Dermis microvascular lymphatic vessel endothelial cell (primary cell): Measurements from ENCODE around the gene FABP6. TPM values are rescaled to one million over a fixed set of nuclear protein-coding genes. Genes with fewer than 3 reads are reported as not detected.
"Not testable (repeated sequence)": the region's sequence is repeated elsewhere in the genome, so short reads cannot be mapped to it uniquely, and the experiment has no call there.

ENCODE experiments used
- DNase-seq, 2 donors: peaks; one replicate each; pipeline versions ENCODE4 v3.0.0 to v3.0.0-alpha.2; 2010; ENCODE audit warnings: low read depth in 2 of 2
- total RNA-seq: library from RNA; depleted of rRNA; stranded (reverse); fragments of >200 nt; gene quantifications from 2 replicates; pipeline ENCODE4 v1.2.1, GENCODE V29; 2014

FABP6 gene
- total RNA-seq, 1 donor from 2014 or later, result not detected

DNA sequence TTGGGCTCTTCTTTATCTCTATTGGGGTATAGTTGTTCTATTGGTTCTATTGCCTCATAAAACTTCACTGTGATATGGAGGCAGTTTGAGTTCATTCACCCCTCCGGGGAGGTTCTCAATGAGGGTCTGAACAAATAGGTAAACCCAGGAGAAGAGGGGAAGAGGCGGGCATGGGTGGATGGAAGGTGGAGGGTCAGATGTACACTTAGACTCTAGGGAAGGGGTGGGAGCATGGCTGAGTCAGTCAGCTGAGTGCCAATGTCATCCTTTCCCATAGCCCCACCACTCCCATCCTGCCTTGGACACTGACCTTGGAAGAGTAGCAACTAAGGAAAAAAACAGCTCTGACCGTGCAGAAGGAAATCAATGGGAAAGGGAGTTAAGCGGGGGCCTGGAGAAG lies 9.9 kb upstream of the FABP6 start:
- no peak for DNase-seq

DNA sequence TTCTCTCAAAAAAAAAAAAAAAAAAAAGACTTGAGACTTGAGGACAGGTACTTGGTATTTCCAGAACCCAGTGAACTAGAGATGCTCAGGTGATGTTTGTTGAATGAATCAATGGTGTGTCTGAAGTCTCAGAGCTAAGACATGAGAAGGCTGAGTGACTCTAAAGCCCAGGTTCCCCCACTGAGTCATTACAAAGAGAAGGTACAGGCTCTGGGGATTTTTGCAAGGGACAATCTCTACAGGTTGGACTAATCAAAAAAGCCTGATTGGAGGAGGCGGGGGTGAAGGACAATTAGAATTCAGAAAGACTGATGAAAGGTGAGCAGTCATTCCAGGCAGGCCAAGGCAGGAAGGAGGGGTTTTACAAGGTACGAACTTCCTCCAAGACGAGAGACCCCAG lies 8.2 kb upstream of the FABP6 start:
- no peak for DNase-seq

GRCh38 chr5:160227012-160227411 lies 2.3 kb upstream of the FABP6 start:
- DNase-seq, result no peak

DNA sequence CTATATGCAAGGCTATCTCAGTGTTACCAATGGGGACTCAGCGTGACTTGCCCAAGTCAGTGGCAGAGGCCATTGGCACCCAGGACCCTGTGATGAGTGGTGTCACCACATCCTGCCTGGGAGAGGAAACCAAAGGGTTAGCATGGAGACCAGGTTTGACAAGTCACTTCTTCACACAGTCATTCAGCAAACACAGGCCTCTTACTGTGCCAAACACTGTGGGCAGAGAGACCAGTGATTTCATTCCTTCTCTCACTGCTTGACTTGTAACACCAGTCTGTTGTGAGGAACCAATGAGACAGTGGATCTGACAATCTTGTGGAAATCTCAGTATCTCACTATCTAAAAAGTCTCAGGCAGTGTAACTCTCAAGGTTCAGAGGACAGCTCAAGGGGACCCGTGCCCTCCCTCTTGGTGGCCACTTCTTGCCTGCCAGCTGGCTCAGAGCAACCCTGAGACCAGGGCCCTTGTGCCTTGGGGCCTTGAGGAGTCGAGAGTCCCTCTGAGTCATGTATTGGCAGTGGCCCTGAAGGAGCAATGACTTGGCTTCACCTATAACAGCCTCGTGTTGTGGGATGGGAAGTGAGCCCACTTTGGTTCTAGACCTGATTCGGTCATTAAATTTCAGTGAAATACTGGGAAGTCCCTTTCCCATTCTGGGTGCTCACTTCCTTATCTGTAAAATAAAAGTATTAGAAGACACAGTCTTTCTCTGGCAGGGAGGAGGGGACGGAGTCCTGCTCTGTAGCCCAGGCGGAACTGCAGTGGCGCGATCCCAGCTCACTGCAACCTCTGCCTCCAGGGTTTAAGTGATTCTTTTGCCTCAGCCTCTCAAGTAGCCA lies 1.6 kb downstream of the FABP6 start:
- no peak for DNase-seq

DNA sequence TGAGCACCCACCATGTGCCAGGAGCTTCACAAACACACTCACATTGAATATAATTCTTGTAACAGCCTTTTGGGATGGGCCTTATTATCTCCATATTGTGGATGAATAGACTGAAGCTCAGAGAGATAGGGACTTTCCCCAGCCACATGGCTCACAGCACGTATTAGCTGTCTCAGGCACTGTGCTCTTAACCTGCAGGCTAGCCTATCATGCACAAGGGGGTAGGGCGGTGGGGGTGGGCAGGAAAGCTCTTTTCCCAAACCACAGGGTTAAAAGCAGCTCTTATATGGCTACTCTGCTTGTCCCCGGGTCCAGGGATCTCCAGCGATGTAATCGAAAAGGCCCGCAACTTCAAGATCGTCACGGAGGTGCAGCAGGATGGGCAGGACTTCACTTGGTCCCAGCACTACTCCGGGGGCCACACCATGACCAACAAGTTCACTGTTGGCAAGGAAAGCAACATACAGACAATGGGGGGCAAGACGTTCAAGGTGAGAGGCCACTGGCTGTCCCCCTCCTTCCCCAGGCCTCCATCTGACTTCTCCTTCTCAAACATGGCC lies 2.6 kb downstream of the FABP6 start:
- DNase-seq, result no peak

DNA sequence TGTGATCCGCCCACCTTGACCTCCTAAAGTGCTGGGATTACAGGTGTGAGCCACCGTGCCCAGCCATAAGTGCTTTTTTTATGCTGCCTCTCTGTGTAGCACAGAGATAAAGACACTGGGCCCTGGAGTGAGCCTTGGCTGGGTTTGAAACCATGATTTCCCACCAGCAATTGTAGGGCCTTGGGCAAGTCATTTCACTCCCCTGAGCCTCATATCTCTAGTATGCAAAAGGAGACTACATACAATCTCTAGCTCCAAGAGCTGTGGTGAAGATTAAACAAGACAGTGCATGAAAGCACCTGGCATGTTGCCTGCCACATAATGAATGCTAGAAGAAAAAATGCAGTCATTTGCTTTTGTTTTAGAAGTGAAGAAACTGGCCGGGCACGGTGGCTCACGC lies 3.9 kb downstream of the FABP6 start:
- DNase-seq, result no peak

DNA sequence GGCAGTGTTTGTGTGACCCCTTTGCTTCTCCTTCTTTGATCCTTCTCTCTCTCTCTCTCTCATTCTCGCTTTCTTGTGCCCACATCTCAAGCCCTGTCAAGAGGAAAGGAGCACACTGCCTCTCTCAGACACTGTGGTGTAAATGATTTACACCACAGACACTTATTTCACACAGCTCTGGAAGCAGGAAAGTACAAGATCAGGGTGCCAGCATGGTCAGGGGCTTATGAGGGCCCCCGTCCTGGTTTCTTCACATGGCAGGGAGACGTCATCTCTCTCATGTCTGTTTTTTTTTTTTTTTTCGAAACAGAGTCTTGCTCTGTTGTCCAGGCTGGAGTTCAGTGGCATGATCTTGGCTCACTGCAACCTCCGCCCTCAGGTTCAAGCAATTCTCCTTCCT lies 6.4 kb downstream of the FABP6 start:
- DNase-seq, result no peak

DNA sequence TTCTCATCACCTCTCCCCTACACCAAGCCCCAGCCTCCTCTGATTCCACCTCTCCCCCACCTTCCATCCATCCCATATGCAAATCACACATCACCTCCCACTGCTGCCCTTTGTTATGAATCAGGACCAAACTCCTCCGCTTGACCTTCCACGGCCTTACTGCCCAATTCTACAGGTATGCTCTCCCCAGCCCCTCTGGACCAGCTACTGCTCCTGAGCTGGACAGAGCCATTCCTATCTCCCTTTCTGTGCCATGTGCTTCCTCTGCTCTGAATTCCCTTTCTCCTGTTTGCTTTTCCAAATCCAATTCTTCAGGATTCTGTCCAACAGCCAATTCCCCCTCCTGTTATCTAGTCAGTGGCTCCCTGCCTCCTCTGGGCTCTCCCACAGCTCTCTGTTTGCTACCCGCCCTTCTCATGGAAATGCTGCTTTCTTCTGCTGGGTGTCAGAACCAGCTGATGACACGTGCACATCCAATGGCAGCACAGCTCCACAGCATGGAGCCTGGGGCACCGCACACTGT lies 8.3 kb downstream of the FABP6 start:
- DNase-seq, result no peak

DNA sequence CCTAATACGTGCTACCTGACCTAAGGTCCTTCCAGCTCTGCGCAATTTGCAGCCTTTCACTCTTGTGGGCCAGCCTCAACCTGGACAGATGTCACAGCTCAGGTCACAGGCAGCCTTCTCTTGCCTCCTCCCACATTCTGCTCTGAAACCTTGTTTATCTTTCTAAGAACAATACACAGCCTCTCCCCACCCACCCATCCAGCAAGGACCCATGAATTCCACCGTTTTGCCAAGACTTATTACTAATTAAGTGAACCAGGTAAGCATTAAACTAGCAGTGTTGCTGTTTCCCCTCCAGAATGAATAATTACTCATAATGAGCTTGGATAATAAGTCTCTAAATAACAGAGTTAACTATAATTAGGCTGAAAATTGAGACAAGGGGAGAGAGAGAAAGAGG lies 11.0 kb downstream of the FABP6 start:
- no peak for DNase-seq

GRCh38 chr5:160242145-160242544 lies 12.8 kb downstream of the FABP6 start:
- DNase-seq, result no peak

DNA sequence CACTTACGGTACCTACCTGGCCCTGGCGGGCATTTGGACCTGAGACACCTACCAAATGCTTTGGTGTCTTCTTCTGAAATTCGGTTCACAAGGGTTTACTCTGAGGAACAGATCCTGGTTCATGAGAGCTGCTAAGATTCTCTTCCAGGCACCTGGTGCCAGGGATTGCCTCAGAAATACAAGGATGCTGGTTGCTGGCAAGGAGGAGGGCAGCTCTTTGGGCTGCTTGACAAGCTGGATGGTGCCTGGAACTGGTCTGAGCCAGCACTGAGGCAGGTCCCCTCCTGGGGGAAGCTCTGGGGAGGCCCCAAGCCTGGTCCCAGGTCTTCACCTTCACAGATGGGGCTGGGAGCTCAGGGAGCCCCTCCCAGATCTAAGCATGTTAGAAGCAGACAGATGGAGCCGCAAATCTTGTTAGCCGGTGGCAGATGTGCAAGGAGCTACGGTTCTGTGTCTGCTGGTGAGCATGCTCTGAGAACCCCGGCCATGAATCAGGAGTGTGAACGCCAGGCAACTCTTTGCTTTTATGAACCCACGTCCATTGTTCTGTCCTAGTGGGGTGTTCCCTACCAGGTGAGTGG lies 16.3 kb downstream of the FABP6 start:
- no peak for DNase-seq

DNA sequence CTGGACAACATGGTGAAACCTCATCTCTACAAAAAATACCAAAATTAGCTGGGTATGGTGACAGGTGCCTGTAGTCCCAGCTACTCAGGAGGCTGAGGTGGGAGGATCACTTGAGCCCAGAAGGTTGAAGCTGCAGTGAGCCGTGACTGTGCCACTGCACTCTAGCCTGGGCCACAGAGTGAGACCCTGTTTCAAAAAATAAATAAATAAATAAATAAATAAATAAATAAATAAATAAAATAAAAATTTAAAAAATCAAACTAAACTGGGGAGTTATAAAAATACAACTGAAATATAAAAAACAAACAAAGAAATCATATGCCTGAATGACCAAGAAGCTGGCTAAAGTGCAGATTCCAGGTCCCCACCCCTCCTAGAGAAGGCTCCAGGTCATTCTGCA lies 20.3 kb downstream of the FABP6 start:
- DNase-seq, result not testable (repeated sequence)

GRCh38 chr5:160250226-160250625 lies 20.9 kb downstream of the FABP6 start:
- DNase-seq, result no peak

GRCh38 chr5:160250826-160251225 lies 21.5 kb downstream of the FABP6 start:
- DNase-seq, result no peak

GRCh38 chr5:160251406-160252155 lies 22.3 kb downstream of the FABP6 start:
- DNase-seq, result no peak

DNA sequence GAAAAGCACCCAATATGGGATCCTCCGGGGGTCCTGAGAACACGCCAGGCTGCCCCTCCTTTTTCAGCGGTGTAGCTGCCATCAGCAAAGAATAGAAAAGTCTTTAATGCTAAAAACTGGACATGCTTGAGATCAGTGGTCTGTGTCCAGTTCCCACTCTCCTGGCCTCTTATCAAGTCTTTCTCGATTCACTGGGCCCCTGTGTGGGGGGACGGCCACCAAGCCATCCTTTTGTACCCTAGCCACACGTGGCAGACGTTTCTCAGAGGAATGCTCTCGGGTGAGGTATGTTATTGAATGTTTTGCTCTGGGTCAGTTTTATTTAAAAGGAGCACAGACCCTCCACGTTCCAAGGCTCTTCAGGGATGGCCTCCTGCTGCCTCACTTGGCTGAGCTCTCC lies 23.6 kb downstream of the FABP6 start:
- DNase-seq, result no peak

- no peak for DNase-seq
These were observed 24.1 kb downstream of the FABP6 start for GRCh38 chr5:160253441-160253840.

DNA sequence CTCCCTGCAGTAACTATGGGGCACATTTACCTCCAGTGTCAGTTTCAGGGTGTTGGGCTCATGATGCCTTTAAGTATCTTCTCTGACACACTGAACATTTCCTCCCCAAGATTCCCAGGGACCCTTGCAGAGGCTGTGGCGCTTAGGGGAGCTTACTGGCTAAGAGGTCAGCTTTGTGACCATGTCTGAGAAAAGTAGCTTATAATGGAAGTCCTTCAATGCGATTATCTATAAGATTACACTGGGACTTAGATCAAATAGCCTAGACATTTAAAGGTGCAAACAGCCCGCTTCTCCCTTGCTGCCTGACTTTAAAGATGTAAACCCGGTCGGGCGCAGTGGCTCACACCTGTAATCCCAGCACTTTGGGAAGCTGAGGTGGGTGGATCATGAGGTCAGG lies 25.4 kb downstream of the FABP6 start:
- DNase-seq, result no peak

- DNase-seq, result no peak
These were observed 30.0 kb downstream of the FABP6 start for GRCh38 chr5:160259341-160259740.

- no peak for DNase-seq
These were observed 30.9 kb downstream of the FABP6 start for GRCh38 chr5:160260006-160260775.
